HEK293 (cell line): ENCODE results near the gene IPCEF1.

ENCODE experiments used
- CTCF ChIA-PET: fragments of 350-600 bp; formaldehyde crosslinking; extraction: SDS; loops from one replicate; lab custom pipeline; 2021; ENCODE audit warnings: antibody characterized with exemption; lab: Yijun Ruan, JAX
- POLR2A ChIA-PET: fragments of 300-600 bp; formaldehyde crosslinking; extraction: SDS; loops from one replicate; lab custom pipeline; 2020; ENCODE audit warnings: antibody characterized with exemption, inconsistent platforms; lab: Yijun Ruan, JAX
- H3K27ac ChIP-seq: fragments of 200-500 bp; sonication (Bioruptor generic); 2 replicates; pipeline ENCODE4 v1.5.1; 2014; ENCODE audit warnings: low read depth, low read length, control low read depth, inconsistent platforms; ENCODE audit errors: extremely low read depth
- H3K36me3 ChIP-seq, 2 experiments: fragments of 200-500 bp in 1 of 2; sonication (Bioruptor generic) in 1 of 2; 1 replicate in 1 of 2; 2 replicates in 1 of 2; pipeline ENCODE4 v1.5.1; 2014 to 2017; ENCODE audit warnings: inconsistent platforms in 2 of 2, low read length in 2 of 2; ENCODE audit not compliant: control insufficient read depth in 2 of 2, insufficient read depth in 1 of 2
- H3K4me1 ChIP-seq: fragments of 200-500 bp; sonication (Bioruptor generic); 2 replicates; pipeline ENCODE4 v1.5.1; 2014; ENCODE audit warnings: mild to moderate bottlenecking, low read length, inconsistent platforms; ENCODE audit not compliant: control insufficient read depth, insufficient read depth
- H3K4me3 ChIP-seq: 2 replicates; pipeline ENCODE4 v1.5.1; 2011; ENCODE audit warnings: low read depth, mild to moderate bottlenecking, control low read depth, low read length, moderate library complexity
- H3K9me3 ChIP-seq: fragments of 200-500 bp; sonication (Bioruptor generic); 2 replicates; pipeline ENCODE4 v1.5.1; 2014; ENCODE audit warnings: low read depth, low read length, inconsistent platforms; ENCODE audit not compliant: control insufficient read depth, insufficient read depth
- ATF2 ChIP-seq: fragments of 450-650 bp; formaldehyde crosslinking; IDR thresholded peaks from 2 replicates; pipeline ENCODE4 v1.5.1; 2016; ENCODE audit warnings: missing biosample characterization, missing genetic modification characterization, low read depth
- HIC1 ChIP-seq: fragments of 450-650 bp; formaldehyde crosslinking; IDR thresholded peaks from 2 replicates; pipeline ENCODE4 v1.5.1; 2016; ENCODE audit warnings: missing biosample characterization, missing genetic modification characterization
- PRDM1 ChIP-seq: fragments of 450-650 bp; formaldehyde crosslinking; IDR thresholded peaks from 2 replicates; pipeline ENCODE4; 2016; ENCODE audit warnings: missing biosample characterization, missing genetic modification characterization
- PRDM6 ChIP-seq: fragments of 450-650 bp; formaldehyde crosslinking; IDR thresholded peaks from 2 replicates; pipeline ENCODE4 v1.5.1; 2017; ENCODE audit warnings: missing biosample characterization, missing genetic modification characterization
- REPIN1 ChIP-seq: fragments of 450-650 bp; formaldehyde crosslinking; IDR thresholded peaks from 2 replicates; pipeline ENCODE4 v1.5.1; 2017; ENCODE audit warnings: missing biosample characterization, missing genetic modification characterization, low read depth
- SALL2 ChIP-seq: fragments of 450-650 bp; formaldehyde crosslinking; IDR thresholded peaks from 2 replicates; pipeline ENCODE4 v1.5.0; 2017; ENCODE audit warnings: missing biosample characterization, mild to moderate bottlenecking, missing genetic modification characterization, borderline replicate concordance
- SP3 ChIP-seq: fragments of 450-650 bp; formaldehyde crosslinking; IDR thresholded peaks from 2 replicates; pipeline ENCODE4 v1.5.1; 2016; ENCODE audit warnings: missing biosample characterization, missing genetic modification characterization
- ZBTB20 ChIP-seq: fragments of 450-650 bp; formaldehyde crosslinking; IDR thresholded peaks from 2 replicates; pipeline ENCODE4 v1.5.1; 2016; ENCODE audit warnings: missing biosample characterization, missing genetic modification characterization
- ZBTB21 ChIP-seq: fragments of 450-650 bp; formaldehyde crosslinking; IDR thresholded peaks from 2 replicates; pipeline ENCODE4 v1.5.1; 2017; ENCODE audit warnings: missing biosample characterization, missing genetic modification characterization
- ZNF138 ChIP-seq: fragments of 450-650 bp; formaldehyde crosslinking; IDR thresholded peaks from 2 replicates; pipeline ENCODE4 v1.5.1; 2016; ENCODE audit warnings: missing biosample characterization, missing genetic modification characterization, borderline replicate concordance
- ZNF202 ChIP-seq: fragments of 450-650 bp; formaldehyde crosslinking; IDR thresholded peaks from 2 replicates; pipeline ENCODE4 v1.5.1; 2016; ENCODE audit warnings: missing biosample characterization, missing genetic modification characterization, borderline replicate concordance
- ZNF23 ChIP-seq: fragments of 450-650 bp; formaldehyde crosslinking; IDR thresholded peaks from 2 replicates; pipeline ENCODE4 v1.5.1; 2016; ENCODE audit warnings: missing biosample characterization, missing genetic modification characterization, borderline replicate concordance
- ZNF366 ChIP-seq: fragments of 450-650 bp; formaldehyde crosslinking; conservative IDR thresholded peaks from 2 replicates; pipeline ENCODE4 v1.5.1; 2016; ENCODE audit warnings: missing biosample characterization, missing genetic modification characterization
- ZNF473 ChIP-seq: fragments of 450-650 bp; formaldehyde crosslinking; IDR thresholded peaks from 2 replicates; pipeline ENCODE4 v1.5.1; 2017; ENCODE audit warnings: missing biosample characterization, missing genetic modification characterization
- ZNF529 ChIP-seq: fragments of 450-650 bp; formaldehyde crosslinking; IDR thresholded peaks from 2 replicates; pipeline ENCODE4 v1.5.1; 2017; ENCODE audit warnings: missing genetic modification characterization, missing biosample characterization; ENCODE audit not compliant: insufficient replicate concordance
- ZNF549 ChIP-seq: fragments of 450-650 bp; IDR thresholded peaks from 2 replicates; pipeline ENCODE4 v1.5.1; 2018; ENCODE audit warnings: missing biosample characterization, missing genetic modification characterization, mild to moderate bottlenecking, inconsistent platforms, moderate library complexity
- ZNF558 ChIP-seq: fragments of 450-650 bp; formaldehyde crosslinking; IDR thresholded peaks from 2 replicates; pipeline ENCODE4 v1.5.1; 2016; ENCODE audit warnings: missing biosample characterization, missing genetic modification characterization
- ZNF596 ChIP-seq: fragments of 450-650 bp; IDR thresholded peaks from 2 replicates; pipeline ENCODE4 v1.5.0; 2018; ENCODE audit warnings: missing biosample characterization, mild to moderate bottlenecking, missing genetic modification characterization, moderate library complexity
- ZNF624 ChIP-seq: fragments of 450-650 bp; formaldehyde crosslinking; IDR thresholded peaks from 2 replicates; pipeline ENCODE4 v1.5.1; 2017; ENCODE audit warnings: missing biosample characterization, missing genetic modification characterization
- ZNF629 ChIP-seq: fragments of 450-650 bp; formaldehyde crosslinking; IDR thresholded peaks from 2 replicates; pipeline ENCODE4 v1.5.1; 2017; ENCODE audit warnings: missing biosample characterization, missing genetic modification characterization
- ZNF654 ChIP-seq: fragments of 450-650 bp; formaldehyde crosslinking; IDR thresholded peaks from 2 replicates; pipeline ENCODE4 v1.5.1; 2016; ENCODE audit warnings: low read depth, missing biosample characterization, missing genetic modification characterization
- ZNF76 ChIP-seq: fragments of 450-650 bp; formaldehyde crosslinking; IDR thresholded peaks from 2 replicates; pipeline ENCODE4; 2016; ENCODE audit warnings: low read depth, missing biosample characterization, missing genetic modification characterization, borderline replicate concordance
- ZNF777 ChIP-seq: fragments of 450-650 bp; formaldehyde crosslinking; IDR thresholded peaks from 2 replicates; pipeline ENCODE4 v1.5.1; 2017; ENCODE audit warnings: missing biosample characterization, missing genetic modification characterization, borderline replicate concordance
- TF ChIP-seq, protein P1 (sequence below): IDR thresholded peaks from 2 replicates; pipeline ENCODE4 v1.6.1; 2011; ENCODE audit warnings: mild to moderate bottlenecking, low read depth, low read length, borderline replicate concordance
- TF ChIP-seq, protein P2 (sequence below): fragments of 450-650 bp; IDR thresholded peaks from 2 replicates; pipeline ENCODE4 v1.5.1; 2018; ENCODE audit warnings: missing biosample characterization, mild to moderate bottlenecking, missing genetic modification characterization
- TF ChIP-seq, protein P3 (sequence below): fragments of 450-650 bp; formaldehyde crosslinking; IDR thresholded peaks from 2 replicates; pipeline ENCODE4 v1.5.1; 2016; ENCODE audit warnings: missing biosample characterization, missing genetic modification characterization

The IPCEF1 gene

GRCh38 chr6:154140743-154141142 is 215.9 kb downstream of the IPCEF1 start (continued):
- TF ChIP-seq ZNF76 (tag by site-specific recombination) (no peak), REPIN1 (tag by site-specific recombination) (no peak), ZNF138 (tag by site-specific recombination) (no peak), ZNF473 (no peak)

DNA sequence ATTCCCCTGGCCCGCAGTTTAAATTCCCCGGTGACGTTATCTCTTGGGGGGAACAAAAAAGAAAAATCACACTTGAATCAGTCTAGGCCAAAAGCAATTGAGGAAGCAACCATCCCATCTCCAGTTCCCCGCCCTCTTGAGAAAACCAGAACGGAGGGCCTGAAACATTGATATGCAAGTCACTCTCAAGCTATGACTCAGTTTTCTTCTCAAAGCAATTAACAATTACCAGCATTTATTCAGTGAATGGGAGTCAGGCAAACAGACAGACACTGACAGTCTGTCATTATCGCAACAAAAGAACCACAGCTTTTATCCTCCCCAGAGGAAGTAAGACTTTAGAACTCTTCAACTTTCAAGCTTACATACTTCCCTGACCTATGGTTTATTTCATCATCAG is 216.7 kb downstream of the IPCEF1 start:
- CTCF ChIA-PET = interaction anchor here (1.0 kb wide), 1 partner anchor 15 kb away, joined by 3 read pairs; no protein-coding TSS in a partner anchor
- H3K9me3 ChIP-seq = no peaks in the 10 kb centered on the region
- H3K4me1 ChIP-seq = no peaks in the 10 kb centered on the region
- no peak overlapping the region for H3K4me3 ChIP-seq
- TF ChIP-seq HIC1 (tag by site-specific recombination) (no peak), ZNF23 (tag by site-specific recombination) (no peak), SALL2 (tag by site-specific recombination) (no peak), ZBTB20 (tag by site-specific recombination) (no peak), ZNF366 (no peak), ZBTB21 (tag by site-specific recombination) (no peak), SP3 (tag by site-specific recombination) (no peak), ZNF777 (tag by site-specific recombination) (no peak), ZNF549 (tag by site-specific recombination) (no peak), ZNF529 (tag by site-specific recombination) (no peak), ZNF624 (tag by site-specific recombination) (no peak), ZNF596 (tag by site-specific recombination) (no peak)
- TF ChIP-seq, protein P1, sequence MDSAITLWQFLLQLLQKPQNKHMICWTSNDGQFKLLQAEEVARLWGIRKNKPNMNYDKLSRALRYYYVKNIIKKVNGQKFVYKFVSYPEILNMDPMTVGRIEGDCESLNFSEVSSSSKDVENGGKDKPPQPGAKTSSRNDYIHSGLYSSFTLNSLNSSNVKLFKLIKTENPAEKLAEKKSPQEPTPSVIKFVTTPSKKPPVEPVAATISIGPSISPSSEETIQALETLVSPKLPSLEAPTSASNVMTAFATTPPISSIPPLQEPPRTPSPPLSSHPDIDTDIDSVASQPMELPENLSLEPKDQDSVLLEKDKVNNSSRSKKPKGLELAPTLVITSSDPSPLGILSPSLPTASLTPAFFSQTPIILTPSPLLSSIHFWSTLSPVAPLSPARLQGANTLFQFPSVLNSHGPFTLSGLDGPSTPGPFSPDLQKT = no peak
- TF ChIP-seq, protein P2, sequence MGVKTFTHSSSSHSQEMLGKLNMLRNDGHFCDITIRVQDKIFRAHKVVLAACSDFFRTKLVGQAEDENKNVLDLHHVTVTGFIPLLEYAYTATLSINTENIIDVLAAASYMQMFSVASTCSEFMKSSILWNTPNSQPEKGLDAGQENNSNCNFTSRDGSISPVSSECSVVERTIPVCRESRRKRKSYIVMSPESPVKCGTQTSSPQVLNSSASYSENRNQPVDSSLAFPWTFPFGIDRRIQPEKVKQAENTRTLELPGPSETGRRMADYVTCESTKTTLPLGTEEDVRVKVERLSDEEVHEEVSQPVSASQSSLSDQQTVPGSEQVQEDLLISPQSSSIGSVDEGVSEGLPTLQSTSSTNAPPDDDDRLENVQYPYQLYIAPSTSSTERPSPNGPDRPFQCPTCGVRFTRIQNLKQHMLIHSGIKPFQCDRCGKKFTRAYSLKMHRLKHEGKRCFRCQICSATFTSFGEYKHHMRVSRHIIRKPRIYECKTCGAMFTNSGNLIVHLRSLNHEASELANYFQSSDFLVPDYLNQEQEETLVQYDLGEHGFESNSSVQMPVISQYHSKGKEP (tag by site-specific recombination) = no peak
- TF ChIP-seq, protein P3, sequence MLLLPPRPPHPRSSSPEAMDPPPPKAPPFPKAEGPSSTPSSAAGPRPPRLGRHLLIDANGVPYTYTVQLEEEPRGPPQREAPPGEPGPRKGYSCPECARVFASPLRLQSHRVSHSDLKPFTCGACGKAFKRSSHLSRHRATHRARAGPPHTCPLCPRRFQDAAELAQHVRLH = no peak
- POLR2A ChIA-PET = no interaction called here
- no peaks in the 10 kb centered on the region for H3K36me3 ChIP-seq
- H3K27ac ChIP-seq = no peak overlapping the region

- Histone ChIP-seq H3K27ac (no peak overlapping the region), H3K4me1 (no peaks in the 10 kb centered on the region), H3K36me3 (no peaks in the 10 kb centered on the region), H3K9me3 (no peaks in the 10 kb centered on the region), H3K4me3 (no peak overlapping the region)
- ChIA-PET CTCF (no interaction called here), POLR2A (no interaction called here)
- TF ChIP-seq ZNF558 (tag by site-specific recombination) = no peak
- TF ChIP-seq, protein P3 = no peak
- no peak for TF ChIP-seq PRDM6
- TF ChIP-seq ZNF629 = no peak
- no peak for TF ChIP-seq ZNF654 (tag by site-specific recombination)
- TF ChIP-seq PRDM1 (tag by site-specific recombination) = no peak
- TF ChIP-seq ZNF202 (tag by site-specific recombination) = no peak
- no peak for TF ChIP-seq ATF2
These were observed 217.8 kb downstream of the IPCEF1 start for GRCh38 chr6:154138793-154139192.
